Measurements from ENCODE around the gene TAPT1.

Gene TAPT1

DNA sequence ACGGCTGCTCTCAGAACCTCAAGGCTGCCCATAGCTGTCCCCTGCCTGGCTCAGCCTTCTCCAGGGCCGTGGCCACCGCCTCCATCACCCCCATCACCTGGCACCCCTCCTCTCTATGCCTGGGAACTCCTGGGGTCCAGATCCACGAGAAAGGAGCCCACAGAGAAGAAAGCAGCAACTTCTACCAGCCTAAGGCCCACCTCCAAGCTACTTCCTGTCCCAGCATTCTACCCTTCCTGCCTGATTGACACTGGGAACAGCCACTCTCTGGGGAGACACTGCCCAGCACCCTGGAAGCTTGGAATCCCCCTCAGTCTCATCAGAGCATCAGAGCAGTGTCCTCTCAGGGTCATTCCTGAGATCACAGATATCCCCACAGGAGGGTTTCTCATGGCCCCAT lies 105.6 kb downstream of the TAPT1 start:
- in situ Hi-C loops (cut with HindIII; ENCODE audit: low sequenced_read_pairs): no loop called here
- no peak for TF ChIP-seq CTCF (IDR thresholded peaks at IDR 0.05; ENCODE audit: low read depth, low read length, missing control alignments)
- DNase-seq (ENCODE audit: low read depth): no peak
- H3K4me3 ChIP-seq (ENCODE audit: low read depth, low read length): no peak overlapping the region

DNA sequence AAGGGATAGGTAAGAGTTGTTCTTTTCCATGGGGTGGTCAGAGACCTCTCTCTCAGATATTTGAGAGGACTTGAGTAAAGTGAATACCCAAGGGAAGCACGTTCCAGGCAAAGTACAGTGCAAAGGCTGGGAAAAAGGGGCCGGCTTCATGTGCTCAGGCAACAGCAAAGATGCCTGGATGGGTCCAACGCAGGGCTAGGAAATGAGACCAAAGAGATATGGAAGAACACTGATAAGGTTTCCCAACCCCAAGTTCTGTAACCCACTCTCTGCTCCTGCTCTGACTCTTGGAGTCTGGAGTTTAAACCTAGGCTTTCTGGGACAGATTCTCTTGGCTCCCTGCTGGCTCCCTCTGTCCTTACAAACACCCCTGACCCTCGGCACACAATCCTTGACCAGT lies 106.3 kb downstream of the TAPT1 start:
- TF ChIP-seq CTCF (IDR thresholded peaks at IDR 0.05; ENCODE audit: low read depth, low read length, missing control alignments): no peak
- no peak overlapping the region for H3K4me3 ChIP-seq (ENCODE audit: low read depth, low read length)
- in situ Hi-C loops (cut with HindIII; ENCODE audit: low sequenced_read_pairs): no loop called here
- no peak for DNase-seq (ENCODE audit: low read depth)

DNA sequence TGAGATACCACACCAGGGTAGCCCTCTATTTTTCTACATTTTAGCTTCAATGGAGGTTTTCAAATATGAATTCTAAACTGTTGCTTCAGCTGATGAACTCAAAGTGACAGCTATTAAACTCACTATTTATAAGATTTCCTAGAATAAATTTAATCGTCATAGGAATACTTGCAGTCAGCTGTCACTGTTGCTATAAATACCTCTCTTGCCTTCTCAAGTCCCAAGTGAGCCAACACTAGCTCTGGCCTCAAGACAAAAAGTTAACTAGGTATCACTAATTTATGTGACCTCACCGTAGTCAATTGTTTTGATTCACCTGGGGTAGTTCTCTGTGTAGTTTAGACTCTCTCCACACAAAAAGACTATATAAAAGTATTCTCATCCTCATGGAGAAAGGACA lies 108.2 kb downstream of the TAPT1 start:
- no peak overlapping the region for H3K4me3 ChIP-seq (ENCODE audit: low read depth, low read length)
- DNase-seq (ENCODE audit: low read depth): no peak
- TF ChIP-seq CTCF (IDR thresholded peaks at IDR 0.05; ENCODE audit: low read depth, low read length, missing control alignments): no peak
- in situ Hi-C loops (cut with HindIII; ENCODE audit: low sequenced_read_pairs): no loop called here

DNA sequence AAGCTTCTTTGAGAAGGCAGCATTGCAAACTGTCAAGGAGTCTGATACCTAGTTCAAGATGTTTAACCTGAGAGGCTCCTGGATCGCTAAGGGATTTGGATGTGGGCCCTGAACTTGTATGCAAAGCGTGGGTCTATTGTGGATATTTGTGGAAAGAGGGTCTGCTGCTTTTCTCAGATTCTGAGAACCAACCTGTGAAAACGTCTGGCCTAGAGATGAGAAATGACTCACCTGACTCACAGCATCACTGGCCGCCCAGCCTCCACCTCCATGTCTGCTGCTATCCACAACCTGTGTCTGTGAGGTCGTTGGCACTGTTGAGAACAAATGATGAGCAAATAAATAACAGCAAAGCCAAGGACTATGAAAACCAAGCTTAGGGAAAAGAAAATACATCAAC lies 109.1 kb downstream of the TAPT1 start:
- no peak for TF ChIP-seq CTCF (IDR thresholded peaks at IDR 0.05; ENCODE audit: low read depth, low read length, missing control alignments)
- in situ Hi-C loops (cut with HindIII; ENCODE audit: low sequenced_read_pairs): no loop called here
- DNase-seq (ENCODE audit: low read depth): no peak
- no peak overlapping the region for H3K4me3 ChIP-seq (ENCODE audit: low read depth, low read length)

- TF ChIP-seq CTCF (IDR thresholded peaks at IDR 0.05; ENCODE audit: low read depth, low read length, missing control alignments): no peak
- no peak for DNase-seq (ENCODE audit: low read depth)
- no peak overlapping the region for H3K4me3 ChIP-seq (ENCODE audit: low read depth, low read length)
- in situ Hi-C loops (cut with HindIII; ENCODE audit: low sequenced_read_pairs): no loop called here
Observed at GRCh38 chr4:16116493-16116990, 109.7 kb downstream of the TAPT1 start.

DNA sequence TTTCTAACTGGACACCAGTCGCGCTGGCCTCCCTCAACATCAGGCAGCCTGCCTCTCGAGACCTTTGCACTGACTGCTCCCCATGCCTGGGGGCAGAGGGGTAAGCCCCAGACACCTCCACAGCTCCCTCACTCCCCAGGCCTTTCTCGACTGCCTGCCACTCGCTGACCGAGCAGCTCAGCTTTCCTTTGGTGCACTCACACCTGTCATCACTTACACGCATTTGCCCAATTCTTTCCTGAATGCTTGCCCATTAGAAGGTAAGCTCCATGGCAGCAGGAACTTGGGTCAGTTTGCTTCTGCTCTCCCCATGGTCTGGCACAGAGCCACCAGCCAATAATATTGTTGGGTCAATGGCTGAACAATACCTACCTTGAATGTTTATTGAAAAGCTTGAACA lies 110.3 kb downstream of the TAPT1 start:
- in situ Hi-C loops (cut with HindIII; ENCODE audit: low sequenced_read_pairs): no loop called here
- no peak for DNase-seq (ENCODE audit: low read depth)
- TF ChIP-seq CTCF (IDR thresholded peaks at IDR 0.05; ENCODE audit: low read depth, low read length, missing control alignments): no peak
- no peak overlapping the region for H3K4me3 ChIP-seq (ENCODE audit: low read depth, low read length)

DNA sequence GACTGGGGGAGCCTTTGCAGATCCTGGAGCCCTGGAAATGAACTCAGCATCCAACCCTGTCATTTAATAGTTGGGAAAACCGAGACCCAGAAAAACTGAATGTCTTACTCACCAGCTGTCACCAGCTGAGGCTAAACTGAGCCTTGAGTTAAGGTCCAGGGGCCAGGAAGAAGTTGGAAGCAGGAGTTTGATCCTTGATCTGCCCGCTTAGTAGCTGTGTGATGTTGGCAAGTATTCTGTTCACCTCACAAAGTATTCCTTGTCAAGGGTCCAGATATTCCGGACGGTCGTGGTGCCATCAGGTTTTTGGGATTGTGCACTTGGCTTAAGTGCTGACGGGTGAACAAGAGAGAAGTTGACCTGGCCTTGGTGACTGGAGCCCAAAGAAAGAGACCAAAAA lies 111.7 kb downstream of the TAPT1 start:
- TF ChIP-seq CTCF (IDR thresholded peaks at IDR 0.05; ENCODE audit: low read depth, low read length, missing control alignments): no peak
- in situ Hi-C loops (cut with HindIII; ENCODE audit: low sequenced_read_pairs): no loop called here
- no peak overlapping the region for H3K4me3 ChIP-seq (ENCODE audit: low read depth, low read length)
- DNase-seq (ENCODE audit: low read depth): no peak

All from astrocyte of the cerebellum (primary cell).